ENCODE data around the gene TBC1D22A.

- TF ChIP-seq CTCF (IDR thresholded peaks at IDR 0.05; ENCODE audit: poor library complexity, severe bottlenecking) (no peak), RAD21 (conservative IDR thresholded peaks at IDR 0.05) (no peak), TAF1 (IDR thresholded peaks at IDR 0.05; ENCODE audit: low read depth) (no peak), EZH2 (IDR thresholded peaks at IDR 0.05; ENCODE audit: borderline replicate concordance, insufficient read depth, low read length, poor library complexity, severe bottlenecking) (no peak), SMC3 (conservative IDR thresholded peaks at IDR 0.05; ENCODE audit: poor library complexity) (no peak), POLR2AphosphoS5 (IDR thresholded peaks at IDR 0.05) (no peak), REST (IDR thresholded peaks at IDR 0.05; ENCODE audit: borderline replicate concordance) (no peak), MXI1 (conservative IDR thresholded peaks at IDR 0.05; ENCODE audit: poor library complexity, severe bottlenecking) (no peak), EP300 (conservative IDR thresholded peaks at IDR 0.05; ENCODE audit: poor library complexity, severe bottlenecking) (no peak)
Measured at GRCh38 chr22:47129902-47130635, 367.6 kb downstream of the TBC1D22A start.
